Measurements from ENCODE around the gene CRK.

Gene CRK
- total RNA-seq = 53.2 to 58.9 reads per million in 2 experiments

DNA sequence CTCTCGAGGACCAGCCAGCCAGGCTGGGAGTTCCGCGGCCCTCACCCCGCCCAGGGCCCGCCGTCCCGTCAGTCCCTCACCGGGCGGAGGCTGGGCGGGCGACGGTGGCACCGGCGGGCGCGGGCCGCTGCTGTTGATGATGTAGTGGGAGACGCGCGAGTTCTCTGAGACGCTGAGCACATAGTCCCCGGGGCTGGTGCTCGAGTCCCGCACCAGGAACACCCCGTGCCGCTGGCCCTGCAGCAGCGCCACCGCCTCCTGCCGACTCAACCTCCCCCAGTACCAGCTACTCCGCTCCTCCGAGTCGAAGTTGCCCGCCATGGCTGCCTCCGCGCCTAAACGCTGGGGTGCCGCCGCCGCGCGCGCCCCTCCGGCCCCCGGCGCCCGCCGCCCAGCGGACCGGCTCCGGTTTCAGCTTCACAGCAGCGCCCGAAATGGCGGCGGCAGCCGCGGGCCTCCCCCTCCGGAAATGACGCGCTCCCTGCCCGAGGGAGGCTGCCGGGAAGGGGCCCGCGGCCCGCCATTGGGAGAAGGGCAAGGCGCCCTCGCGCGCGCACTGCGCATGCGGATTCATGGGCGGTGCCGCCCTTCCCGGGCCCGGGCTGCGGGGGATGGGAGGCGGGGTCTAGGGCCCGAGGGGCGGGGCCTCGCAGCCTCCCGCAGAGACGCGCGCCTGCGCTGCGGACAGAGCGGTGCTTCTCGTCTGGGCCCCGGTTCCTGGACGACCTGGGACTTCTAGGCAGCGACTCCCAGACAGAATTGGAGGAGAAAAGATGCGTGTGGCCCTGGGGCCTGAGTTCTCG lies at the start of gene CRK:
Gene CRK (minus strand): TSS at position 436 of the 803 bp plus-strand sequence. CDS start 115 bp downstream, at position 321.
- DNase-seq (ENCODE audit: low read depth) = peak; percentile 98

DNA sequence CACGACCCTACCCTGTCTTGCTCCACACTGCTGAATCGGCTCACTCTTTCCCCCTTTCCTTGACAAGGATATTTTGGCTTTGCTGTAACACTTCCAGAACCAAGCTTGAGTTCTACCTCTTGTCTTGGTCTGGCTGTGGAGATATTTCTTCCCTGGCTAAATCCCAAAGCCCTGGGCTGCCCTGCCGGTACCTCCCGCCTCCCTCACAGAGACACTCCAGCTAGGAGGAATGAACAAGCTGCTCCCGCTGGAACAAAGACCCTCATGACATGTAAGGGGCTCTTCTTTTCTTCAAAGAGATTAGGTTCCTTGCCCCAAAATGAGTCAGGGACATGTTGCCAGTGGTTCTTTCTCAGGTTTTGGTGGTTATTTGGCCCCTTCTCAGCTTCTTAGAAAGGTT lies 49.6 kb upstream of the CRK start:
- no peak for DNase-seq (ENCODE audit: low read depth)

DNA sequence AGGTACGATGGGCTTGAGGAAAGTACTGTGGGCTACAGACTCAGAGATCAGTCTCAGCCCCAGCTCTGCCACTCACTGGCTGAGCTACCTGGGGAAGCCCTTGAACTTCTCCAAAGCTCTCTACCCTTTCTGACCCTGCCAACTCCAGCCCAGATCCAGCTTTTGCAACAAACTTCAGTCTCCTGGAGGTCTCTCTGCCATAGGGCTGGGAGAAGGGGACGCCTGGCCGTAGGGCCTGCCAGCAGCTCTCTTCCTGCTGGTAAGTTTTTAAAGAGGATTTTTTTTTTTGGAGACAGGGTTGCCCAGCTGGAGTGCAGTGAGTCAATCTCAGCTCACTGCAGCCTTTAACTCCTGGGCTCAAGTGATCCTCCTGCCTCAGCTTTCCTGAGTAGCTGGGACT lies 48.8 kb upstream of the CRK start:
- DNase-seq (ENCODE audit: low read depth) = no peak

DNA sequence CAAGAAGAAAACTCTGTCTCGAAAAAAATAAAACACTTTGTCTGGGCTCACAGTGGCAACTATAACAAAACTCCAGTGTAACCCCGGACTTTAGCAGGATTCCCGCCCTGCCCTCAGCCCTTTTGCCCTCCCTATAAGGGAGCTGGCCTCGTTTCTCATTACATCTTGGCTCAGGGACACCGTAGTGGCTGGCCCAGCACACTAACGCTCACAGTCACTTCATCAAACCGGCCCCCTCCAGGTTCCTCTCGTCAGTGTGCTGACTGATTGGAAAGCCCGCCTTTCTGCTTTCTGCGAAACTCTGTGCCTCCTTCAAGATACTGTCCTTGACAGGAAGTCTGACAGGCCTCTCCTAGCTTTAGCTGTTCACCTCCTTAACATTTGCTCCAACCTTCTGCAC lies 47.7 kb upstream of the CRK start:
- no peak for DNase-seq (ENCODE audit: low read depth)

DNA sequence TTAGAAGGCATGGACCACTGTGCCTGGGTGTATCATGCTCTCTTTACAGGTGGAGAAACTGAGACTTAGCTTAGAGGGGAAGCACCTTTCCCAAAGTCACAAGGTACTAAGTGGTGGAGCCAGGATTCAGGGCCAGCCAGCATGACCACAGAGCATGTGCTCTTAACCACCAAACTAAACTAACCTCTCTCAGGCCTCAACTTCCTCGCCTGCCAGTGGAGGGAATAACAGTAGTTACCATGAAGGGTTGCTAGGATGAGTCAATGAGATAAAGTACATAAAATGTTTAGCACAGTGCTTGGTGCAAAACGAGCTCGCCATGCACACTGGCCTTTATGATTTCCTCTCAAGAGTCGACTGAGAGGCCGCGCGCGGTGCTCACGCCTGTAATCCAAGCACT lies 42.8 kb upstream of the CRK start:
- no peak for DNase-seq (ENCODE audit: low read depth)

DNA sequence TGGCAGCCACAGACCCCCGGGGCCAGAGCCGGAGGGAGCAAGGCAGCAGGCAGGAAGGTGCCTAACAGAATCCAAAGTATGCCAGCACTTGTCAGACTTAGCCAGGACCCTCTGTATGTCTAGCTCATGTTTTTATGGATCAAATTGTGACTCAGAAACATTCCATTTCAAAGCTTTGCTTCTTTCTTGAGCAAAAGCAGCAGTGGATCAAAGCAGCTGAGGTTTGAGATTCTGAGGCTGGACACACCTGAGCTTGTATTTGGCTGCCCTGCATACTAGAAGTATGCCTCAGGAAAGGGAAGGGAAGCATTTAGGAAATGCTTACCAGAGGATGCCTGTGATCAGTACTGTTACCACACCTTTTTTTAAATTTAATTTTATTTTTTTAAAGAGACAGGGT lies 42.2 kb upstream of the CRK start:
- DNase-seq (ENCODE audit: low read depth) = no peak

DNA sequence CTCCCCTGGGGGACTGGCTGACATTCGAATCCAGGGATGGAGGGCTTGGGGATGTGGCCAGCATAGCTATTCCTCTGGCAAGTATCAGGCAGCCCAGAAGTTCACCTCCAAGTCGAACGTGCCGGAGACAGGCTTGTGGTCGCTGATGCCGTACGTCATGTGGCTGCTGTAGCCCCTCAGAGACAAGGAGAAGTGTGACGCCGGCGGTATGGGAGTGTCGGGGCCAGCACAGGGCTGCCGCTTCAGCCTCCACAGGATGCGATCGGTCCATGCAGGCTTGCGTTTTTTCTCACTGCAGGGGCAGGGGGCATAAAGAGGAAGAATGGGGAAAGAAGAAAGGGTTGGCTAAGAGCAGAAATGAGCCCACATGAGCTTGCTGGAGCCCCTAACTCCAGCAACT lies 41.8 kb upstream of the CRK start:
- DNase-seq (ENCODE audit: low read depth) = no peak

DNA sequence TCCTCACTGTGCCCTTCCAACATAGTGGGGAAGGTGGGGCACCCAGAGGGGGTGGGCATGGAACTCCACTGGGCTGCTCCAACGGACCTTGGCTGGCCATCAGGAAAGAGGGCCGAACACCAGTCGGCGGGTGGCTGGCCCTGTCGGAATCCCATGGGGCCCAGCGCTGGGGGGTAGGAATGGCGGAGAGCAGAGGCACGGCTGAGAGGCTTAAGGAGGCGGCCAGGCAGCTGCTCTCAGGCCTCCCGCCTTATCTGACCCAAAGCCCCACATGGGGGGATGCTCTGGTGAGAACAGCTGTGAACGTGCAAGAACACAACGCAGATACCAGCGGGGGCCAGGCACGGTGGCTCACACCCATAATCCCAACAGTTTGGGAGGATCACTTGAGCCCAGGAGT lies 40.8 kb upstream of the CRK start:
- DNase-seq (ENCODE audit: low read depth) = no peak

DNA sequence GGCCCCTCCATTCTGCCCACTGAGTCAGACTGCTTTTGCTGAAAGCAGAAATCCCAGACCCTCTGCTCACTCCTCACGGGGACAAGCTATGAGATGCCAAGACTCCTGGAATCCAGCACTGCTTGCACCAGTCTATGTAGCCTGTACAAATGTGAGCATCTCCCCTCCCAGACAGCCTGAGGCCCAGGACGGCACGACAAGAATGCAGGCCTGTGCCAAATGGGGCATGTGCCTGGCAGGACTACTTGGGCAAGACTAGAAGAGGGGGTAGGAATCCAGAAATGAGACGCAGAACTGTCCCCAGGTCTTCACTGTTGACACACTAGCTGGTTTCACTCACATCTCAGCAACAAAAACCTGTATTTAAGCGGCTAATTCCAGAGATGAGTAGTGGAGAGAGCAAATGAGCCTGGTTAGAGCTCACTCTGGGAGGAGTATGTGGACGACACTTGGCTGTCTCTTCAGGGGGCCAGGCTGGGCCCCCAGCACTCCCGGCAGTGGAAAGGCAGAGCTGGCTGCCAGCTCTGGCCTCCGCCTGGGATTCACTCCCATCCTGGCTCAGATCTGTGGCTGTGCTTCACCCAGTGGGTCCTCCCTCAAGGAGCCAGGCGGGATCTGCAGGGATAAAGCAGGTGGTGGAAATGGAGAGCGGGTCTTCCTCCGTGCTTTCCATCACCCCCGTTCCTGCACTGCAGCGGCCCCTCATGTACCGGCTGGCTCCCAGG lies 39.4 kb upstream of the CRK start:
- no peak for DNase-seq (ENCODE audit: low read depth)

DNA sequence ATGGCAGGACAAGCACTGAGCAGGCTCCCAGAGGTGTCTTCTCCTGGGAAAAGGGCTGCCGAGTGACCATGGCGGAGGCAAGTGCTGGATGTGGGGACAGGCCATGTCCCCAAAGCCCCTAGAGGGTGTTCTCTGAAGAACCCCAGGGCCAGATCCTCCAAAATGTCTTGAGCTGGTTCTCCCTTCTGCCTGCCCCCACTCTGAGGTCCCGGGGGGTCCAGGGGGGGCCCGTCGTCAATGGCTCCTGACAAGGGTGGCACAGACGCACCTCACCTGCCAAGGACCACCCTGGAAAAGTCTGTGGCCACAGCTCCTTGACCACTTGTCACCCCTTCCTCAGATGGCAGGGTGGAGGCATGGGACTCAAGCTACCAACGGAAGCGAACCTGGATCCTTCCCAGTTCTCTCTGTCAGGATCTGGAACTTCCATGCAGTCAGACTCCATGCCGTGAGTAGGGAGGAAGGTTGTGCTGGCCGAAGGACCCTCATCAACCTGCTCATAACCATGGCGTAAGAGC lies 38.8 kb upstream of the CRK start:
- DNase-seq (ENCODE audit: low read depth) = no peak

DNA sequence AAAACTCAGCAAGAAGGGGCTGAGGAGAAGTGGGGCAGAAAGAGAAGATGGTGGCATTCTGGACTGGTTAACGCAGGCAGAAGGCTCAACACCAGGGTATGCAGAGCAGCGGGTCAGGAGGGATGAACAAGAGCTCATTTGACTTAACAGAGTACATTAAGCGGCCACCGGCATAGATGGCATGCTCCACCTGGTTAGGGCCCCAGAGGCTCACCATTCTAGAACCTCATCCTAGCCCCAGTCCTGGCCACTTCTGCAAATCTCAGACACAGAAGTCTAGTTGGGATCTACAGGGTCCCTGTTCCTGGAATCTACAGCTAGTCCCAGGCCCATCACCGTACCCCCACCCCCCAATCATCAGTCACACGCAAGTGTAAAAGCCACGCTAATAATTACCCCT lies 38.2 kb upstream of the CRK start:
- DNase-seq (ENCODE audit: low read depth) = no peak

DNA sequence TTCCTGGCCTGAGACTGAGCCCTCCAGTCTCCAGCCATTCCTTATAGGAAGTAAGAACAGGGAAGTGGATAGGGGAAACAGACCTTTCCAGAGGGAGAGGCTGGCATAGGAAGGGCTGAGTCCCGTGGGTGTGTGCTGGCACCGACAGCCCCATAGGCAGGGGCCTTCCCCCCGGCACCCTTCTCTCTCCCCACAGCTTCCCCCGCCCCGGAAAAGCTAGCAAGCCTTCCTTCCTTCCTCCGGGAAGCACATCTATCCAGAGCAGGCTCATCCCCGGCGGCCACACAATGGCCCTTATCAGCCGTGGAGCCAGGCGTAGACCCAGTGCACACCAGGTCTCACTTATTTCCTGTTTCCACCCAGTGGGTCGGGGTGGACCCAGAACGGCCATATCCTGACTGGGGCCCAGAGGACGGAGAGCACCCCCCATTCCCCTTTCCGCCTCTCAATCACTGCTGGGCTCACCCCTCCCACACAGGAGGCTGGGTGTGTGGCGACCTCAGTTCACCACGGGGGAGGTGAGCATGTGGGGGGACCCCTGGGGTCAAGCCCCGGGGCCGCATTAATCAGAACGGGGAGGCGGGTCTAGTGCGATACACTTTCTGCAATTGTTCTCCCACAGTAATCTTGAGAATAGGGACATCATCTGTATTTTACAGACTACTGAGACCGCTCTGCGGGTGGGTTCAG lies 37.4 kb upstream of the CRK start:
- DNase-seq (ENCODE audit: low read depth) = no peak

DNA sequence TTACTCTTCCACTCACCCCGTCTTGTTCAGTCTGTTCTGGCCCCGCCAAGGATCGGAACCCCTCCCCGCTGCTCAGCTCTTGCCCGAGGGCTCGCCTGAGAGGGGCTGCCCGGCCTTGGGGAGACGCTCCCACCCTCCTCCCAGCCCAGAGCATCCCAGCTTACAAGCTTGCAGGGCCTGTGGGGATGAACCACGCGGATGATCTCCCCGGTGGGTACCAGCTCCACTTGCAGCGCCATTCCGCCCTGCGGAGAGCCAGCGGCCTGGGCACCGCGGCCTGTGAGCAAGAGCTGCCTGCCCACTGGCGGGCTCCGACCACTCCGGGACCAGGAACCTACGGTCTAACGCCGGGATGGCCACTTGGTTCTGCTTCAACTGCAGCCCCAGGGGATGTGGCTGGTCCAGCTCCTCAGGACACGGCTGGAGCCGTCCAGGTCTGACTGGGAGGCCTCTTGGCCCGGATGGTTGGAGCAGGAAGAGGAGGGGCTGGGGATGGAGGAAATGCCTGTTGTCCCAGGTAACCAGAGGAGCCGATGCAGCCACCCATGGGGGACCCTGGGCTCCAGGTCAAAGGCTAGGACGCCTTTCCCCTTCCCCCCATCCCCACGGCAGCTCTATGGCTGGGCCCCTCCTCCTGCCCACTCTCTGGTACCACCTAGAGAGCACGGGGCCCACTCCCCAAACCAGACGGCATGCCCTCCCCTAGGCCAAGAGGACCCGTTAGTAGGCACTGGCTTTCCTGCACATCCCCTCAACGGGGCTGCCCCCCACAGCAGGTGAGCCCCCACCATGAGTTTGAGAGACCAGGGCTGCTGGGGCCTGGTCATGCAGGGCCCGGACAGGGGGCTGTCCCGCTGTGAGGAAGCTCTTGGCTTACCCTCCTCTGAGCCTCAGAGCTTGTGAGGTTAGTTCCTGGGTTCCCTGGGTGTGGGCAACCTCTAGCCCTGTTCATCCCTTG lies 36.5 kb upstream of the CRK start, which contains the start of gene MYO1C:
Gene MYO1C (minus strand): TSS at position 438 of the 958 bp plus-strand sequence. CDS start 199 bp downstream, at position 239.
- no peak for DNase-seq (ENCODE audit: low read depth)

DNA sequence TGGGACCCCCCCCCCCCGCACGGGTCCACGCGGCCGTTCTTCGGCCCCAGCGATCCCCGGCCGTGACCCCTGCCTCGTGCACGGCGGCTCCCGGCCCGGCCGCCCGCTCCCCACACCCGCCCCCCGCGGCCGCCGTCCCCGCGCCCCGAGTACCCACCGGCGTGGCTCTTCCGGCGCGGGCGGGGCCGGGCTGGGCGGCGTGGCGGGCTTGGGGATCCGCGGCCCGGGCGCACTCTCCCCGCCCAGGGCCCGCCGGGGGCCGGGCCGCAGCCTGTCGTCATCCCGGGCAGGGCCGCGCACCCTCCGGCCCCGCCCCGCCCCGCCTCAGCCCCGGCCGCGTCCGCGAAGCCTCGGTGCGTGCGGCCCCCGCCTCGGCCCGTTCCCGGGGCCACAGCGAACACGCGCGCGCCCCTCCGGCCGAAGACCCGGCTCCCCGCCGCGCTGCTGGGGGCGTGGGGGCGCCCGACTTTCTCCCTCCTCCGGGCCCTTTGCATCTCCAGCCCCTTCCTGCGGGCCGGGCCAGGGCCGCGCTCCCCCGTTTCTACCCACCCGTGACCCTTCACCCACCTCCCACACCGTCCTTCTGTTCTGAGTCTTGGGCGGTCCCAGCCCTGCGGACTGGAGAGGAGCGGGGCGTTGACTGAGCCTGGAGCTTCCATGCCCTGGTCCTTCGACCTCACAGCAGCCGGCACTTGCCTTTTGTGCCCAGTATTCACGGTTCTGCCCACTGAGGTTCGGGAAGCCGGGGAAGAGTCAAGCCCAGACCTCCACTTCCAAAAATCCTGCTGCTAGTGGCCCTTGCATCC lies 35.6 kb upstream of the CRK start:
- no peak for DNase-seq (ENCODE audit: low read depth)

DNA sequence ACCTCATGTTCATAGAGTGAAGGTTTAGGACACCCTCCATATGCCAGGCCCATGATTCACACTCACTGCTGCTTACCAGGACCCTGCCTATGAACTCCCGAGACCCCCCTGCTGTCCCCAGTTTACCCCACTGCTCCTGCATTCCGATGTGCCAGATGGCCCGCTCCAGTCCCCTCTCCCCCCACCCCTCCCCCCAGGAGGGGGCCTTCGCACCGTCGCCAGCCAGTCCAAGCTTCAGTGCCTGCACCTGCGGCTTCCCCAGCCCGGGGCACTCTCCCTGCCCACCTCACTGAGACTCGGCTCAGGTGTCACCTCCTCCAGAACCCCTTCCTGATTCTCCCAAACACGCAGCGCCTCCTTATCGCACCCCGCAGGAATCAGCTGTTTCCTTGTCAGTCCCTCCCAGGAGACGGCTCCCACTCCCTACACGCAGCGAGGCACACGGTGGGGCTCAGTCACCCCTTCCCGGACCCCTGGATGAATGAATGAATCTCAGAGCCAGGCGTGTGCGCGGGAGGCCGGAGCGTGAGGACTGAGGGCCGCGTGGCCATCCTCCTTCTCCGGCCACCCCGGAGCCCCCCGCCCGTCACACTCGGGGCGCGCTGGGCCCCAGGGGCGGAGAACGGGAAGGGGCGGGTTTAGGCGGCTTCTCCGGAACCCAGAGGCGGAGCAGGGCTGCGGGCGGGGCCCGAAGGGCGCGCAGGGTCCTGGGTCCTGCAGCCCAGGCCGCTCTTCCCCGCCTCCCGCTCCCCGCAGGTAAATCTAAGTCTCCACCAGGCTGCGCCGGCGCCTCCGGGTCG lies 34.8 kb upstream of the CRK start:
- peak; percentile 38 for DNase-seq (ENCODE audit: low read depth)

DNA sequence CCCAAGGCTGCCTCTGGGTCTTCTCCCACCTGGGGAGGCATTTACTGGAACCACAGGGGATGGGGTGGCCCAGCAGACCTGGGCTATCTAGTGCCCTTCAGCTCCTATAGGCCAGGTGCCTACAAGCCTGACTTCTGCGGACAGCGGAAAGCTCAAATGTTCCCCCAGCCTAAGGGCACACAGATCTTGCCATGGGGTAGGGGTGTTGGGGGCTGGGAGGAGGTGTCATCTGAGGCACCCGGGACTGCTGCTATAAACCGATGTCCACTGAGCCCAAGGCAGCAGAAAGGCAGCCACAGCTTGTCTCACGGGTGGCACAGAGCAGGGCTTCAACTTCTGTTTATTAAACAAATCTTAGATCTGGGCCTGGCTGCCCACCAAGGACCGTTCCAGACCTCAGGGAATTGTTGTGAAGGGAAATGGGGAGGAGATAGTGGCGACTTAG lies 32.8 kb upstream of the CRK start:
- no peak for DNase-seq (ENCODE audit: low read depth)

DNA sequence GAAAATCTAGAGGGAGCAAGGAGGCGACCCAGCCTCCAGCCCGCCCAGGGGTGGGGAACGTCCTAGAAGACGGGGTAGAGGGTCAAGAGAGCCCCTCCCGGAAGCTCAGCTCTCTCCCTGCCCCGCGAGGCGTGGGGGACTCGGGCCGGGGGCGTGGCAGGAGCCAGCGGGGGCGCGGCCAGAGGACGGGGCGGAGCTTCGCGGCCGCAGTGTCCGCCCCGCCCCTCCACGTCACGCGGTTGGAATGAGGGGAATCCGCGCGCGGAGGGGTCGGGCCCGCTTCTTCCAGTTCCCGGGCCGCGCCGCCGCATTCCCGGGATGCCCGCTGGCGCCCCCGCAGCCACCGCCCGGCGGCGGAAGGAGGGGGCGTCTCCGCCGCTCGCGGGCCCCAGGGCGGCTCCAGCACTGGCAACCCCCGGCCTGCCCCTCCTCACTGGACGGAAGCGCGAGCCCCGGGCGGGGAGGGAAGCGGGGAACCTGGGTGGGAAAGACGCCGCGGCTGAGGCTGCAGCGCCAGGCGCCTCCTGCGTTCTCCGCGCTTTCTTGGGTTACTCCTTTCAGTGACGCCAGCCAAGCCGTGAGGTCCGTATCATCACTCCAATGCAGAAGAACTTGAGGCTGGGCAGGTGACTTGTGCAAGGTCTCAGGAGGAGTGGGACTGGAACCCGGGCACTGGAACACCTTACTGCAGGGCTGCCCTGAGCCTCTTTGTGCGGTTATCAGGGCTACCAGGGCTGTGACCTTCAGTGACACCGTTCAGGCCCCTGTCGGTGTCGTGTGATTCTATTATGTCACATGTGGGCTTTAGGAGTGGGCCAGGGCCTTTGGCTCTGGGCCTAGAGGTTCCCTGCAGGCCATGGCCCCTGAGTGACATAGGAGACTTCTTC lies 32.1 kb upstream of the CRK start:
- DNase-seq (ENCODE audit: low read depth) = peak; percentile 65

Measured in T follicular helper cell (primary cell).